HG03175 (cell line): ENCODE results near the gene FBXL14.
"Not testable (repeated sequence)": the region's sequence is repeated elsewhere in the genome, so short reads cannot be mapped to it uniquely, and the experiment has no call there.

Experiments
- ATAC-seq: cut with Tn5 transposase; IDR thresholded peaks from one replicate; pipeline ENCODE4 v1.9.1; 2021; ENCODE audit warnings: mild to moderate bottlenecking, moderate library complexity; ENCODE audit not compliant: unreplicated experiment

FBXL14 gene

GRCh38 chr12:1574865-1575259, 19.5 kb downstream of the FBXL14 start:
- no peak for ATAC-seq

DNA sequence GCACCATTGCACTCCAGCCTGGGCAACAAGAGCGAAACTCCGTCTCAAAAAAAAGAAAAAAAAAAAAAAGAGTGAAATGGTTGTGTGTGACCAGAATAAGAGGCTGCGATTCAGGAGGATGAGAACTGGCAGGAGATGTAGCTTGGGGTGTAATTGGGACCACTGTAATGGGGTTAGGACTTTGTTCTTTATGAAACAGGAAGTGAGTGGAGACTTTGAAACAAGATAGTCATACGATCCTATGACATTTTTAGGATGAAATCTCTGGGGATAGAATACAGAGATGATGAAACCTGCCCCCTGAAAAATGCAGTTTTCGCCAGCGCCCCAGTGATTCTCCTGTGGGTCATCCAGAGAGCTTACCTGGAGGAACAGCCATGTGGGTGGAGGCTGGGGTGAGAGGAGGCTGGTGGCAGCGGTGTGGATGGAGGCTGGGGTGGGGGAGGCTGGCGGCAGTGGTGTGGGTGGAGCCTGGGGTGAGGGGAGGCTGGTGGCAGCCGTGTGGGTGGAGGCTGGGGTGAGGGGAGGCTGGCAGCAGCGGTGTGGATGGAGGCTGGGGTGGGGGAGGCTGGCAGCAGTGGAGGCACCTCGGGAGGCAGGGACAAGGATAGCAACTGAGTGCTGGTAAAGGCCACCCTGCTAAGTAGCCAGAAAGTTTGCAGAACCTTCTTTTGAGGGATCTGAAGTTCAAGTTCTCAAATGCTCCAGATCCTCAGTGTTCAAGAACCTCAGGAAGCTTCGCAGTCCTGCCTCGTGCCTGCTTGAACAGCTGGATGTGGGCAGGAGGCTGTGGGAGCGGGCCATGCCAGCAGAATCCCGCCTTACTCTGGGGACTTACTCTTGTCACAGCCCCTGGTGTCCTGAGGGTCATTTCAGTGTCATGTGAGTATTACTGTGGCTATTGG, 20.2 kb downstream of the FBXL14 start:
- ATAC-seq, result no peak

DNA sequence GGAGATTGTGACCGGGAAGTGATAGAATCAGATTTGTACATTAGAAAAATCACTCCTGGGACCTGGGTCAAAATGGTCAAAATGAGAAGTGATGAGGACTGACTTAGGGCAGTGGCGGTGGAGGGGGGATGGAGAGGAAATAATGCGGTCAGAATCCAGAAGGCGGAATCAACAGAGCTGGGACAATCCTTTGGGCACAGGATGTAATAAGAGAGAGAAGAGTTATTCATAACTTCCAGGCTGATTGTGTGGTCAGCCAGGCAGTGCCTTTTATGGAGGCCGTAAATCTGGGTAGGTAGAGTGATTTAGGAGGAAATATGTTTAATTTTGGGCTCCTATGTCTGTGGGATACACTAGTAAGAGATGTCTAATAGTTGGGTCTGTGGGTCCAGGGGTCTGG, 21.6 kb downstream of the FBXL14 start:
- no peak for ATAC-seq

GRCh38 chr12:1567852-1568251, 26.5 kb downstream of the FBXL14 start:
- ATAC-seq, result no peak

DNA sequence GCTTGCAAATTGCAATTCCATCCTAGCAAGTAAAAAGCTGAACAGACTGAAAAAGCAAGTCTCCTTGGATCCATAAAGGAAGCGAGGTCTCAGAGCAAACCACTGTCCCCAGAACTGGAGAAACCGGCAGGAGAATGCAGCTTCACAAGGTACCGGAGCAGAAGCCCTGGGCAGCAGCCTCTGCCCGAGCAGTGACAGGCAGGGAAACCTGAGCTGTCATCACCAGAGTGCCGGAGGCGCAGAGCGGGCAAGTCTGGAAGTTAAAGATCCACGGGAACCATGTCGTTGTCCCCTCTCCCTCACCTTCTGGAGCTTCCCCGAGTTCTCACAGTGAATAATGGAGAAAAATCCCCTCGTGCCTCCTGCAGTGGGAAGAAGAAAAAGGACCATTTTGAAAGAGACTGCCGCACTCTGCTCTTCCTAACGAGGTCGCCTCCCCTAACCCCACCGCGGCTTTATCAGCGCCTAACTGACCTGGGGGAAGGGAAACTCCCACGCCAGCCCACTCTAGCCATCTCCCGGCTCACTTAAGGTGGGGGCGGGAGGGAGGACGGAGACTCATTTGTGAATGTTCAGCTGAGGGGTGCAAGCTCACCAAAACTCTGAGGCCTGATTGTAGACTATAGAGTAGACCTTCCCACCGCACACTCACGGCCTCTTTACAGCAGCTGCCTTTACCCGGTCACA, 27.8 kb downstream of the FBXL14 start:
- ATAC-seq, result no peak

GRCh38 chr12:1565172-1565571, 29.2 kb downstream of the FBXL14 start:
- ATAC-seq, result no peak

GRCh38 chr12:1564067-1564466, 30.3 kb downstream of the FBXL14 start:
- no peak for ATAC-seq

DNA sequence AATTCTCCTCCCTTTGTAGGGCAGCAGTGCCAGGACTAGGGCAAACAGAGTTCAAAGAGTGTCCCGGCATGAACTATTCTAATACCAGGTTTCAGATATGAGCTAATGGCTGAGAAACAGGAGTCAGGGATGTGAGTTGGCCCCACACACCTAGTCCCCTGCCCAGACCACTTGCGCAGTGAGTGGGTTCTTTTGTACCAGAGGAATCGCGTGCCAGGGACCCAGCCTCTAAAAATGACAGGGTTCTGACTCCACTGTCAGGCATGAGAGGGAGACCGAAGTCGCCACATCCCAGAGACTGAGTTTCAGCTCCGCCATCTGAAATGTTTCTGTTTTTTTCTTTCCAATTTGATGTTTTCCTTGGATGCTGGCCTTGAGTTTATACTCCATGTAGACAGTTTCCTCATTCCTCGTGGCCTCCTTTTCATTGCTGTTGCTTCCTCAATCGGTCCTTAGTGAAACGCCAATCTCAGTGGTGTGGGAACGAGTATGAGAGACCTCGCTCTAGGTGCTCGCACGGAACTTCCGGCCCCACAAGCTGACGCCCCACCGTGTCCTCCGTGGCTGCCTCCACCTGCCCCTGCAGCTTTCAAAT, 31.5 kb downstream of the FBXL14 start:
- no peak for ATAC-seq

DNA sequence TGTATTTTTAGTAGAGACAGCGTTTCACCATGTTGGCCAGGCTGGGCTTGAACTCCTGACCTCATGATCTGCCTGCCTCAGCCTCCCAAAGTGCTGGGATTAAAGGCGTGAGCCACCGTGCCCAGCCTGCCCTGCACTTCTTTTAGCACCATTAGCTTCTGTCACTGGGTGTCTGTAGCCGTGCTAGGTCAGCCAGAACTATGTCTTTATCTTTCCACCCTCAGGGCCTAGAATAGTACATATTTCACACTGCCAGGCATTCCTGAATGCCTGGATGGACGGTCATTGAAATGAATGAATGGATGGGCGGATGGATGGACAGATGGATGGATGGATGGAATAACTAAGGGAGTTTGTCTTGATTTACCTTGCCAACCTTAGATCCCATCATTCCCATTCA, 33.7 kb downstream of the FBXL14 start:
- no peak for ATAC-seq

- ATAC-seq, result no peak
These were observed 34.7 kb downstream of the FBXL14 start for GRCh38 chr12:1559676-1560091.

DNA sequence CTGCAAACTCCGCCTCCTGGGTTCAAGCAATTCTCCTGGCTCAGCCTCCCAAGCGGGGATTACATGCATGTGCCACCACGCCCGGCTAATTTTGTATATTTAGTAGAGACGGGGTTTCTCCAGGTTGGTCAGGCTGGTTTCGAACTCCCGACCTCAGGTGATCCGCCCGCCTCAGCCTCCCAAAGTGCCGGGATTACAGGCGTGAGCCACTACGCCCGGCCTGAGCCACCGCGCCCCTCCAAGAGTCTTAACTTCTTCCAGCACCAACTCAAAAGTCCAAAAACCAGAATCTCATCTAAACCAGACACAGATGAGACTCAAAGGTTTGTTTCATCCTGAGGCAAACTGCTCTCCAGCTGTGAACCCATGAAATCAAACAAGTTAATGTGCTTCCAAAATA, 36.3 kb downstream of the FBXL14 start:
- not testable (repeated sequence) for ATAC-seq

- peak; percentile 96 for ATAC-seq
These were observed 40.1 kb downstream of the FBXL14 start for GRCh38 chr12:1553987-1554982.

- no peak for ATAC-seq
These were observed 40.8 kb downstream of the FBXL14 start for GRCh38 chr12:1553536-1553935.

DNA sequence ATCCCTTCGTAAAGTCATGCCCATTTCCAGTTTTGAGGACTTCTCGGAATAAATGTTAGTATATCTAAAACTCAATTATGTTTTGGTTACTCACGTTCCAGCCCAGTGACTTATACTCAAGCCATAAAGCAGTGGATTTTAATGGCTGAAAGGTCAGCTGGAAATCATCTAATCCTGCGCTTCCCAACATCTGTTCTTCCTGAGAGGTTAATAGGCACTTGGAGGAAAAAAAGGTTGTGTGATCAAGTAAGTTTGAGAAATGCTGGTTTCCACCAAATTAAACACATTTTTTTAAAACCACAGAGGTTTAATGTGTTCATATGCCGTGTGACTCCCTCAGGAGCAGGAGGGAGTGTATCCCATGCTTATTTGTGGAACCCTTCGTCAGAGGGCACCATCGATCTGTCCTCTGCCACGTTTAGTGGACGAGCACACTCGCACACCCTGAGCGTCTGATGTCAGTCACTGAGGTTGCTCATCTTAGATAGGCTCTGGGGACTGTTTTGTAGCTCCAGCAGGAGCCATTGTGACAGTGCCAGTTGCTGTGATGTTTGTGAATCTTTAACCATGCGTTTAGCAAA, 41.4 kb downstream of the FBXL14 start:
- no peak for ATAC-seq

DNA sequence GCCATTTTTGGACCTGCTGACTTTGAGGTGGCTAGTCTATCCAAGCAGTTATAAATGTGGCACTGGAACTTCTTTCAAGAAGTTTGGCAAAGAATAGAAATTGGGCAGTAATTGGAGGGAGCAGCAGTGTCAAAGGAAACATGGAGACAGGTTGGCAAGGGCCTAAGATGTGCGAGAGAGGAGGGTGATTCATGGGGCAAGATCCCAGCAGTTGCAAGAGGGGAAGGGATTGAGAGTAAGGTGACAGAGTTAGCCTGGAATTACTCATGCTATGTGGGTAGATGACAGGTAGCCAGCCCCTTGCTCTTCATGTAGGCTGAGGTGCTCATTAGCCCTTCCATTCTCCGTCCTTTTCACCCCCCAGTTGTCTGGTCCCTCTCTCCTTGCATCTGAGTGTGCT, 42.2 kb downstream of the FBXL14 start:
- no peak for ATAC-seq

DNA sequence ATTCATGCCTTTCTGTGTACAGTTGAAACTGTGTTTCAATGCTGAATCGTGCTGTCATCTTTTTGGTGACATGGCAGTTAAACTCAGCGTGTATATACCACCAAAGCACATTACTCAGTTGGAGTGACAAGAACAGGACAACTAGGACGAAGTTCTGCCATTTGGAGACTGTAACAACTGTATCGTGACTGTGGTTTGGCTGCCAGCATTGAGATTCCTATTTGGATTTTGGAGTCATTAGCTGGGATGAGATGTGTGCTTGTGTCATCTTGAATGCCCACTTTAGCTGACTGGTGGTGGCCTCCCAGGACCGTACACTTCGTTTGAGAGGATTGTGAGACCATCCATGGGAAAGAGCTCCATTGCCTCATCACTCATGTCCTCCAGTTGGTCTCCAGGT, 42.9 kb downstream of the FBXL14 start:
- no peak for ATAC-seq

GRCh38 chr12:1546931-1547640, 47.3 kb downstream of the FBXL14 start:
- no peak for ATAC-seq

GRCh38 chr12:1544996-1545700, 49.2 kb downstream of the FBXL14 start:
- ATAC-seq, result no peak

DNA sequence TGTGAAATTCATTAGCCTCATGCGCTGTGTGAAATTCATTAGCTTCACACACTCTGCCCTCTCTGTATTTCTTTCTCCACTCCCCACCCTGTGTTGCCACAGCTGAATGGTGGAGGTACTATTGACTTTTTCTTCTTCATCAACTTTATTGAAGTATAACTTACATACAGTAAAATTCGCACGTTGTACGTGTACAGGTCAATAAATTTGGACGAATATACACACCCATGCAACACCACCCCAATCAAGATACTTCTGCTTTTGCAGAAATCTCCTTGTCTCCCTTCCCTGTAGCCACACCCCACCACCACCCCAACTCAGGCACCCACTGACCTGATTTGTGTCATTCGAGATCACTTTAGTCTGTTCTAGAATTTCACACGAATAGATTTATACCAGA, 51.8 kb downstream of the FBXL14 start:
- ATAC-seq, result no peak
